Measurements from ENCODE around the gene TSEN2.

Gene TSEN2

GRCh38 chr3:12557473-12558100 lies 73.3 kb downstream of the TSEN2 start:
- DNase-seq = no peak

GRCh38 chr3:12558706-12559105 lies 74.4 kb downstream of the TSEN2 start:
- no peak for DNase-seq

DNA sequence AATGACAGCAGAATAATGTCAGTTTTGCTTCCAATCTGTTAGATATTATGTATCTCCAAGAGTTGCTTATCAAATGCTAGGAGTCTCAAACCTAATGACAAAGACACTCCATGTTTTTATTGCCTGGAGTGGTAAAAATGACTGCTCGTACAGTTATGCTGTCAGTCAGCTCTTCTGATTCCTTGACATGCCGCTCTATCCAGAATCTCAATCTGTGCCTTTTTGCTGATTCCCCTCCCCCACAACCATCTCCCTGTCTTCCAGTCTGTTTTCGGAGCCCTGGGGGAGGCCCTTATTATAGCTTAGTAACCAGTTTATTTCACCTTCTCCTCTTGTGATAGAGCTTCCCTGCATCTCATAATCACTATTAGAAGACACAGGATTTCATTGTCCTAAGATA lies 75.2 kb downstream of the TSEN2 start:
- DNase-seq = no peak

GRCh38 chr3:12560505-12561190 lies 76.4 kb downstream of the TSEN2 start:
- no peak for DNase-seq

- no peak for DNase-seq
Measured at GRCh38 chr3:12561397-12561796, 77.1 kb downstream of the TSEN2 start.

- DNase-seq = no peak
Measured at GRCh38 chr3:12562451-12562850, 78.2 kb downstream of the TSEN2 start.

GRCh38 chr3:12566976-12567375 lies 82.7 kb downstream of the TSEN2 start:
- no peak for DNase-seq

DNA sequence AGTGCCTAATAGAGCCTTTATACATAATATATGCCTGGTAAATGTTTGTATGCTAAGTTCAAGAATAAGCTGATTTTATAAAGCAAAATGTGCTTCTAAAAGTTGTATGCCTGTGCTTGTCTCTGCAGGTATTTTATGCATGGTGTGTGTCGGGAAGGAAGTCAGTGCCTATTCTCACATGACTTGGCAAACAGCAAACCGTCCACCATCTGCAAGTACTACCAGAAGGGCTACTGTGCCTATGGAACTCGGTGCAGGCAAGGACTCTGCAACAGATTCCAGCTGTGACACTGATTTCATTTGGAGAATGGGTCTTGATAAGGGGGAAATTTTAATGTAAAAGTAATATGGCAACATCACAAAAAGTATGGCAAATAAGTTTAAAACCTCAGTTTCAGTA lies 84.5 kb downstream of the TSEN2 start:
- DNase-seq = no peak

GRCh38 chr3:12569836-12570235 lies 85.6 kb downstream of the TSEN2 start:
- DNase-seq = no peak

DNA sequence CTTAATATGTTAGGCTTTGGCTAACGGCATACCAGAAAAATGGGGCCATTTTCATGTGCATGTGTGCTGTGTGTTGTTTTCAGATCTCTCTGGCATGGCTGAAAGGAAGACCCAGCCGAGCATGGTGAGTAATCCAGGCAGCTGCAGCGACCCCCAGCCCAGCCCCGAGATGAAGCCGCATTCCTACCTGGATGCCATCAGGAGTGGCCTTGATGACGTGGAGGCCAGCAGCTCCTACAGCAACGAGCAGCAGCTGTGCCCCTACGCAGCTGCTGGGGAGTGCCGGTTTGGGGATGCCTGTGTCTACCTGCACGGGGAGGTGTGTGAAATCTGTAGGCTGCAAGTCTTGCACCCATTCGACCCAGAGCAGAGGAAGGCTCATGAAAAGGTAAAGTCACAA lies 87.7 kb downstream of the TSEN2 start:
- DNase-seq = no peak

- DNase-seq = no peak
Measured at GRCh38 chr3:12574131-12574530, 89.9 kb downstream of the TSEN2 start.

DNA sequence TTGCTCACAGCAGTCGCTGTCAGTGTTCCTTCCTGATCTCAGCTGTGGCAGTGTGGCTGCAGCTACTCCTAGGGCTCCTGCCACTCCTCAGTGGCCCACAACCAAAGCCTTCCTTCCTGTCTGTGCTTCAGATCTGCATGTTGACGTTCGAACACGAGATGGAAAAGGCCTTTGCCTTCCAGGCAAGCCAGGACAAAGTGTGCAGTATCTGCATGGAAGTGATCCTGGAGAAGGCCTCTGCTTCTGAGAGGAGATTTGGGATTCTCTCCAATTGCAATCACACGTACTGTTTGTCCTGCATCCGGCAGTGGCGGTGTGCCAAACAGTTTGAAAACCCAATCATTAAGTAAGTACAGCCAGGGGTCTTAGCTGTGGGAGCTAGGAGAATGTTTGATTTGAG lies 90.4 kb downstream of the TSEN2 start:
- no peak for DNase-seq

DNA sequence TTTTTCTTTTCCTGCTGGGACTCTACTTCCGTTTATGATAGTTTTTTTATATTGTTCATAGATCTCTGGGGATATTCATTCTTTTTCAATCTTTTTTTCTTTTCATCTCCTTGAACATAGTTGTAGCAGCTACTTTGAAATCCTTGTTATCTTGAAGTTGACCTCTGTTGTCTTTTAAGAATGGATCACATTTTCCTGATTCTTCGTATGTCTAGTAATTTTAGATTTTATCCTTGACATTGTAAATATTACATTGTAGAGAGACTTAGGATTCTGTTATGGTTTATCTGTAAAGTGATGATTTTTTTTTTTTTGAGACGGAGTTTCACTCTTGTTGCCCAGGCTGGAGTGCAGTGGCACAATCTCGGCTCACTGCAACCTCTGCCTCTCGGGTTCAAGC lies 93.1 kb downstream of the TSEN2 start:
- no peak for DNase-seq

GRCh38 chr3:12578742-12579141 lies 94.5 kb downstream of the TSEN2 start:
- DNase-seq = no peak

GRCh38 chr3:12579456-12579855 lies 95.2 kb downstream of the TSEN2 start:
- no peak for DNase-seq

DNA sequence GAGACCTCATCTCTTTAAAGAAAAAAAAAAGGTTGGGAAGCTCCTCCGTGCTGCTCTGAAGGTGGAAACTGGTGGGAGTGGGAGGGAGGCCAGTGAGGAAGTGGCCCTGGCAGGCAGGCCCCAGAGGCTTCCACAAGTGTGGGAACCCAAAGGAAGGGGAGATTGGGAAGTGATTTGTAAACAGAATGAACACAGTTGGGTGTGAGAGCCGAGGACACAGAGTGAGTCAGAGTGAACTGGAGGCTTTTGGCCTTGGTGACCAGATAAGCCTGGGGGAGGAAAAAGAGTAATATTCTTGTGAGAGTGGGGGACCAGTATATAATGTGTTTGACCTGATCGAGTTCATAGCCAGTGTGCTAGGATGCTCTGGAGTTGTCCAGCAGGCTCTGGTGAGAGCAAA lies 95.6 kb downstream of the TSEN2 start:
- DNase-seq = no peak

GRCh38 chr3:12582730-12583129 lies 98.5 kb downstream of the TSEN2 start:
- no peak for DNase-seq
